ENCODE results near the gene PAM16.

The PAM16 gene

DNA sequence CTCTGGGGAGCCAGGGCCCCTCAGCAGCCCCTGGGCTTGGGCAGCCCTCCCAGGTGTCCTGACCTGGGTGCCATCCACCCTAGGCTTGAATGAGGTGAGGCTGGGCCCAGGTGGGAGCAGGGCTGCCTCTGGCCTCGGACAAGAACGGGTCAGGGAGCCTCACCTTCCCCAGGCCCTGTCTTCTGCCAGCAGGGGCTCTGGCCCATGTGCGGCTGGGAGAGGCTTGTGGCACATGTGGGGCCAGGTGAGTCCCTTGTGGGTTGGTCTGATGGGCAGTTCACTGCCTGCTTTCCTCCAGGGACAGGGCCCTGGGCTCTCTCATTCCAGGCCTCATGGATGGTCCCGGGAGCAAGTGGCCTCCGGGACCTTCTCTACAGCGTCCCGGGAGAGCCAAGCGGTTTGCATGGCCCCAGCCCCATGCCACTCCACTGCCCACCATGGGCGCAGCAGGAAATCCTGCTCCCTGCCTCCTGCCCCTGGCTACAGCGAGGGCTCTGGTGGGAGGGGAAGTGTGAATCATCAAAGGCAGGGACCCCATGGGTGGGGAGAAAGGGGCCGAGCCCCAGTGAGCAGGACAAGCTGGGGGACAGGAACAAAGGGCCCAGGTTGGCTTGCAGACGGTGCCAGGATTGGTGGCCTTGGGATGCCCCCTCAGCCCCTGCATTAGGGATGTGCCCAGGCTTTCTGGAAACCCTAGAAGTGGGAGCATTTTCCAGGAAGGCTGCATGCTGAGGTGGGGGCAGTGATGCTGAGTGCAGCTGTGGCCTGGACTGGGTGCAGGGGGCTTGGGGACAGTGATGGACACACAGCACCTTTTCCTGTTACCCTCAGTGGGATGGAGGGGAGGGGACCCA lies 32.7 kb upstream of the PAM16 start:
- DNase-seq = no peak

DNA sequence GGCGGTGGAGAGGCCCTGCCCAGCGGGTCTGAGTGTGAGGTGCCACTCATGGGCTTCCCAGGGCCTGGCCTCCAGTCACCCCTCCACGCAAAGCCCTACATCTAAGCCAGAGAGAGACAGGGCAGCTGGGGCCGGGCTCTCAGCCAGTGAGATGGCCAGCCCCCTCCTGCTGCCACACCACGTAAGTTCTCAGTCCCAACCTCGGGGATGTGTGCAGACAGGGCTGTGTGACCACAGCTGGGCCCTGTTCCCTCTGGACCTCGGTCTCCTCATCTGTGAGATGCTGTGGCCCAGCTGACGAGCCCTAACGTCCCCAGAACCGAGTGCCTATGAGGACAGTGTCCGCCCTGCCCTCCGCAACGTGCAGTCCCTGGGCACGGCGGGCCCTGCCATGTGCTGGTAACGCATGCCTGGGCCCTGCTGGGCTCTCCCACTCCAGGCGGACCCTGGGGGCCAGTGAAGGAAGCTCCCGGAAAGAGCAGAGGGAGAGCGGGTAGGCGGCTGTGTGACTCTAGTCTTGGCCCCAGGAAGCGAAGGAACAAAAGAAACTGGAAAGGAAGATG lies 31.8 kb upstream of the PAM16 start:
- no peak for DNase-seq

DNA sequence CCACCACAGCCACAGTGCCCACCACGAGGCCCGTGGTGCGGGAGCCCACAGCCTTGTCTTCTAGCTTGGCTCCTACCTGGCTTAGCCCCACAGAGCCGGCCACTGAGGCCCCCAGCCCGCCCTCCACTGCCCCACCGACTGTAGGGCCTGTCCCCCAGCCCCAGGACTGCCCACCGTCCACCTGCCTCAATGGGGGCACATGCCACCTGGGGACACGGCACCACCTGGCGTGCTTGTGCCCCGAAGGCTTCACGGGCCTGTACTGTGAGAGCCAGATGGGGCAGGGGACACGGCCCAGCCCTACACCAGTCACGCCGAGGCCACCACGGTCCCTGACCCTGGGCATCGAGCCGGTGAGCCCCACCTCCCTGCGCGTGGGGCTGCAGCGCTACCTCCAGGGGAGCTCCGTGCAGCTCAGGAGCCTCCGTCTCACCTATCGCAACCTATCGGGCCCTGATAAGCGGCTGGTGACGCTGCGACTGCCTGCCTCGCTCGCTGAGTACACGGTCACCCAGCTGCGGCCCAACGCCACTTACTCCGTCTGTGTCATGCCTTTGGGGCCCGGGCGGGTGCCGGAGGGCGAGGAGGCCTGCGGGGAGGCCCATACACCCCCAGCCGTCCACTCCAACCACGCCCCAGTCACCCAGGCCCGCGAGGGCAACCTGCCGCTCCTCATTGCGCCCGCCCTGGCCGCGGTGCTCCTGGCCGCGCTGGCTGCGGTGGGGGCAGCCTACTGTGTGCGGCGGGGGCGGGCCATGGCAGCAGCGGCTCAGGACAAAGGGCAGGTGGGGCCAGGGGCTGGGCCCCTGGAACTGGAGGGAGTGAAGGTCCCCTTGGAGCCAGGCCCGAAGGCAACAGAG lies 31.0 kb upstream of the PAM16 start:
- no peak for DNase-seq

DNA sequence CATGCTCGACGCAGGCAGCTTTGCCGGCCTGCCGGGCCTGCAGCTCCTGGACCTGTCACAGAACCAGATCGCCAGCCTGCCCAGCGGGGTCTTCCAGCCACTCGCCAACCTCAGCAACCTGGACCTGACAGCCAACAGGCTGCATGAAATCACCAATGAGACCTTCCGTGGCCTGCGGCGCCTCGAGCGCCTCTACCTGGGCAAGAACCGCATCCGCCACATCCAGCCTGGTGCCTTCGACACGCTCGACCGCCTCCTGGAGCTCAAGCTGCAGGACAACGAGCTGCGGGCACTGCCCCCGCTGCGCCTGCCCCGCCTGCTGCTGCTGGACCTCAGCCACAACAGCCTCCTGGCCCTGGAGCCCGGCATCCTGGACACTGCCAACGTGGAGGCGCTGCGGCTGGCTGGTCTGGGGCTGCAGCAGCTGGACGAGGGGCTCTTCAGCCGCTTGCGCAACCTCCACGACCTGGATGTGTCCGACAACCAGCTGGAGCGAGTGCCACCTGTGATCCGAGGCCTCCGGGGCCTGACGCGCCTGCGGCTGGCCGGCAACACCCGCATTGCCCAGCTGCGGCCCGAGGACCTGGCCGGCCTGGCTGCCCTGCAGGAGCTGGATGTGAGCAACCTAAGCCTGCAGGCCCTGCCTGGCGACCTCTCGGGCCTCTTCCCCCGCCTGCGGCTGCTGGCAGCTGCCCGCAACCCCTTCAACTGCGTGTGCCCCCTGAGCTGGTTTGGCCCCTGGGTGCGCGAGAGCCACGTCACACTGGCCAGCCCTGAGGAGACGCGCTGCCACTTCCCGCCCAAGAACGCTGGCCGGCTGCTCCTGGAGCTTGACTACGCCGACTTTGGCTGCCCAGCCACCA lies 30.2 kb upstream of the PAM16 start:
- DNase-seq = no peak

DNA sequence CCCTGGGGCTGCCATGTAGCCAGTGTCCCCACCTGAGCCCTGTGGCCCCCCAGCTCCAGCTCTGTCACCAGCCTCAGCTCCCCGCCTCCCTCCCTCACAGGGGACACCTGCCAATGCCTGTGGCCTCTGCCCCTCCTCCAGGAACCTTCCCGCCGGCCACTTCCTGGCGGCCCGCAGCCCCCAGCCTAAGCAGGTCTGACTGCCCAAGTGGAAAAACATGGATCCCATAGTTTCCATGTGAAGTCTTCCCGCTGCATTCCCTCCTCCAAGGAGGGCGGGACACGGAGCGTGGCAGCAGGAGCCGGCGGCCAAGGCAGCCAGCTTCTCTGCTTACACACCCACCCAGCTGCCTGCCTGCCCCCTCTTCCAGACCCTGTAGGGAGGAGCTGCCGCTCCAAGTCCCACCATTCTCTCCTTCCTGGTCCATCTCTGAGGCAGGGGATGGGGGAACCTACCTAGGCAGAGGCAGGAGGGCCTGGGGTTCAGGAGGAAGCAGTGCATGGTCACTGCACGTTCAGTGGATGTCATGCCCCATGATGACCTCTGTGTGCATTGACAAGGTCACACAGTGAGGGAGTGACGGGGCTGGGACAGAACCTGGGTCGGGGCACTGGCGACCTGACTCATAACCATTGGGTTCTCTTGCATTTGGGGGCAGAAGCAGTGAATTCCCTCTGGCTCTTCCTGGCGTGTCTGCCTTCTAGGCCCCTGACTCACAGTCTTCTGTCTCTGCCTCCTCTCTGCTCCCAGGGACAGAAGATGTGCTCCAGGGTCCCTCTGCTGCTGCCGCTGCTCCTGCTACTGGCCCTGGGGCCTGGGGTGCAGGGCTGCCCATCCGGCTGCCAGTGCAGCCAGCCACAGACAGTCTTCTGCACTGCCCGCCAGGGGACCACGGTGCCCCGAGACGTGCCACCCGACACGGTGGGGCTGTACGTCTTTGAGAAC lies 29.3 kb upstream of the PAM16 start:
- DNase-seq = no peak

DNA sequence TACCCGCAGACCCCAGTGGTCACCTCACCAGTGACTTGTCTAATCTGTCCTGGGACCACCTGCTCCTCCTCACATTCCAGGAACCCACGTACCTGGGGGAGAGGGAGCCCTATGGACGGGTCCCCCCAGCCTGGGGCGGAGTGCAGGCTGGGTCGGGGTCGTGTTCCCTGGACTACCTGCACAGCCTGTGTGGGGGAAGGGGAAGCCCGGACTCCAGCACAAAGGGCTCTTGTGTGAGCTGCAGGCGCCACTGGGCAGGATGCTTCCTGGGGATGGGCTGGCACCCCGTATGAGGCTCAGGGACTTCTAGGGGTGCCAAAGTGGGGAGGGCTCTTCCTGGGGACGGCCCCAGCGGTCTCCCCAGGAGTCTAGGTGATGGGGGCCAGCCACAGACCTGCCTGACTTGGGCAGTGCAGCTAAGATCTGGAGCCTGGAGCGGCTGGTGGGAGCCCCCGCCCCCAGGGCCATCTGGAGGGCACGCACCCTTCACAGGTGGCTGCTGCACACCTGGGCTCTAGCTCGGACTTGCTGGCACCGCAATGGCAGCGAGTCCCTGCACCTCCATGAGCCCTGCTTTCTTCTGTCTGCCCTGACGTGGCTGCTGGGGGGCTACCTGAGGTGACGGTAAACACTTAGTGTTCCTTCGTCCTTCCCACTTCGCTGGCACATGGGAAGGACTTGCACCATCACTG lies 28.0 kb upstream of the PAM16 start:
- no peak for DNase-seq

DNA sequence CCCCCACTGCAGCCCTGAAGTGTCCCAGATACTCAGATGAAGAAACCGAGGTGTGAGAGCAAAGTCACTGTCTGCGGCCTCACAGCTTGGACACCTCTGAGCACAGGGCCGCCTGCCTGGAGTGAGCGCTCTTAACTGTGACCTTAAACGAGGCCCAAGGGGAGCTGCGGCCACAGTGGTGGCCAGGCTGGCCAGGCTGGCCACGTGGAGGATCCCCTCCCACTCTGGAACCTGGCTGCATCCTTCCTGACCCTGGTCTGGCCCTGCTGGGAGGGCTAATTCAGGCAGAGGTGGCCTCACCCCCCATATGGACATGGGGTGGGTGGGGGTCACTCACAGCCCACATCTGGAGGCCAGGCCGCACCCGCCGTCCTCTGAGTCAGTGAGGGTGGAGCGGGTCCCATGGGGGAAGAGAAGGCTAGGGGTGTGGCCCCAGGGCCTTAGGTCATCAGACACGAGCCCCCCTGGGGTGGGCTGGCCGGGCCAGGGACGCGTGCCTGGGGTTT lies 27.1 kb upstream of the PAM16 start:
- no peak for DNase-seq

DNA sequence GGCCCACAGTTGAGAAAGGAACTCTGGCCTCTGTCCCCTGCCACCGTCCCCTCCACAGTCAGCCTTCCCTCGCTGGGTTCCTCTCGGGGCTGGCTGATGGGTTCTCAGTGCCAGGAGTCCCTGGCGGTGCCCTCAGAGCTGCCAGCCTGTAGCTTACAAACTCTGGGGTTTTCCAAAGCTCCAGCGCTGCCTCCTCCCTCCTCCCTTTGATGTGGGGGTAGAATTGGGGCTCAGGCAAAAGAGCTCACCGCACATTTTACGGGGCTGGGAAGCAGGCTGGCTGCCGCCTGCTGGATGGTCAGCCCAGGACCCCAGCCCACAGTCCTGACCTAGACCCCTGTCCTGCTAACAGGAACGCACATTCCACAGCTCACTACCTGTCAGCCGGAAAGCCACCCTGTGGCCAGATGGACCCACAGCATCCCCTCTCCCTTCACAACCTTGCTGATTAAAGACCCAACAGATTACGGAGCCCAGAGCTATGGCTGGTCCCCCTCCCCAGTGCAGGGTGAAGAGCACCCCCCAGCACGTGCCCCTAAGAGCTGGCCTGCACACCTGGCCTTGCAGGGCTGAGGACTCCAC lies 26.5 kb upstream of the PAM16 start:
- no peak for DNase-seq

DNA sequence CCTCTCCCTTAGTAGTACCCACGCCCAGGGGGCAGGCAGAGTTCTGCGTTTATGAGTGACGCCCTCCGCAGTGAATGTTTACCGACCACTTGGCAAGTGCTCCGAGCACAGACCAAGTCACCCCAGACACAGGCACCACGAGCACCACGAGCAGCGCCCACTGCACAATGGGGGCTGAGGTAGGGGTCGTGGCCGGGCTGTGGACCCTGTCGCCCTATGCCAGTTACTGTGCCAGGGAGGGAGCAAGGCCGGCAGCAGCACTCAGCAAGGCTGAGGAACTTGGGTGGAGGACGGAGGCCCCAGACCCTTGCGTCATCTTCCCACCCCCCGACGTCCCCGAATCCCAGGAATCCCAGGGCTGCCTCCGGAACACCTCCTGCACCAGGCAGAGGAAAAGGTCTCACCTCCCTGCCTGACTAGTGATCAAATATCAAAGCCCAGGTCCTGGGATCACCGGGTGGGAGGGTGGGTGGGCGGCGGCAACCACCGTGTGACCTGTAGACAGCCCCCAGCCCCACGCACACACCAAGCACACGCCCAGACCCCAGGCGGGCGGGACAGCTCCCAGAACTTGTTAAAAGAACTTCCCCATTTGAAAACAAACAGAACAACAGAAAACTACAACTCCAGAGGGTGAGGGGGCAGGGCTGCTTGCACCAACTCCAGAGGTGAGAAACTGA lies 25.9 kb upstream of the PAM16 start:
- no peak for DNase-seq

DNA sequence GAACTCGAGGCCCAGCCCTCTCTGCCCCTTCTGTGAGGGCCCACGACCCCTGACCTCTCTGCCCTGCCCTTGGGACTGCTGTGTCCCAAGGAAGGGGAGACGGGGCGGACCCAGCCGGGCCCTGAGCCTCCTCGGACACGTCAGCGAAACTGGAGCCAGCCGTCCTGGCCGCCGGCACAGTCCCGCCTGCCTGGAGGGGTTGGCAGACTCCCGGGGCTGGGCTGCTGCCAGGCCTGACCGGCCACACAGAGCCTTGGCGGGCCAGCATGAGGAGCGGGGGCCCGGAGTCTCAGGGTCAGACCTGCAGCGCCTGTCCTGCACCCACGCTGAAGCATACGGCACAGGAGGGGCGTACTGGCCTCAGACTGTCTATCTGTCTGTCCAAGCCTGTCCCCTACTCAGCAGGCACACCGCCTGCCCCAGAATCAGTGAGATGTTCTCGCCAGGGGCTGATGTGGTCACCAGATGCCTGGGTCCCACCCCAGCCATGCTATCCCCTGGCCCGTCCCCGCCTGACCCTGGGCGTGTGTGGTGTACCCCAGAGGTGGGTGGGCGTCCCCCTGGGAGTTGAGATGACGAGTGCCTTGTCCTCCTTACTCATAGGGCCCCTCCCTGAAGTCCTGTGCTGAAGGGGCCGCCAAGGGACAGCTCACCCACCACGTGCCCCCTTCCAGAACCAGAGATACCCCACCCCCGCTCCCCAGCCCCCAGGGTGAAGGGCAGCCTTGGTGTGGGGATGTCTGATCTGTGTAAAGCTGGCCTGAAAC lies 25.2 kb upstream of the PAM16 start:
- DNase-seq = peak; percentile 62

DNA sequence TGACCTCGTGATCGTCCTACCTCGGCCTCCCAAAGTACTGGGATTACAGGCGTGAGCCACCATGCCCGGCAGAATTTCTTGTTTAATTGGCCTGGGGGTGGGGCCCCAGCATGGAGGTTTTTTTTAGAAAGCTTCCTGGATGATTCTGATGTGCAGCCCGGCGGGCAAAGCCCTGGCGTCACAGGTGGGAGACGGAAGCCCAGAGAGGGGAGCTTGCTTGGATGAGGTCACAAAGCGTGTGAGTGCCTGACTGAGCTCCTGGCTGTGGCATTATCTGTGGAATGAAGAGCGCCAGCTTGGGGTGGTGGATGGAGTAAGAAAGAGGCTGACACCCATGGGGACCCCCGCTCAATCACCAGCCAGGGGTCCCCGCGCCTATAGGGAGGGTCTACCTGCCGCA lies 24.6 kb upstream of the PAM16 start:
- no peak for DNase-seq

DNA sequence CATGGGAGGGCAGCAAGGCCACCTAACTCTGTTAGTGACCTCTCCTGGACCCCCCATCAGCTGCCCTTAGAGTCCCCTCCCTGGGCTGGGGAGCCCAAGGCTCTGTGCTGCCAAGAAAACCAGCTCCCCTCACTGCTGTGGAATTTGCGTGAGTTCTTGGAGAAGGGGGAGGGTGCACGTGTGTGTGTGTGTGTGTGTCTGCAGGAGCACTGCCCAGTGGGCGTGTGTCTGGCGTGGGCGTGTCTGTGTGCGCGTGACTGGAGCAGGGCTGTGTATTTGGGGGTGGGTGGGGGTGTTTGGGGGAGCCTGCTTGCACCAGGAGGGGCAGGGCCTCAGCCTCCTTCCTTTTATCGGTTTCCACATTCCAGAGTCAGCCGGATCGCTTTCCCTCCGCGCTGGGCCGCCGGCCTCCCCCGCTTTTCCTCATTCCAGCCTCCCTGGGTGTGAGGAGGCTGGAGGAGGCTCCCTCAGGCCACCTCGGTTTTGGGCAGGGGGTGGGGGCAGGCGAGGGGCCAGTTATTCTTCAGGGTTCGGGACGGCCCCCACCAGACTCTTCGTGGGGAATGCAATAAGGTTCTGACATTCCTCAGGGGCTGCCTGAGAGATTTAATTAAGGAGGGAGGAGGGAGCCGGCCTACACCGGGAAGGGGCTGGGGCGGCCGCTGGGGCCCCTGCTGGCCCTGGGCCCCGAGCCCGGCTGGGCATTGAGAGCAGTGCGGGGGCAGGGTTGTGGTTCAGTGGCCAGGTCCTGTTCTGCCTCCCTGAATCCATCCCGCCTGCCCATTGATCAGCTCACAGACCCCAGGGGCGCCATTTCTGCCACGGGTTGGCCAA lies 23.0 kb upstream of the PAM16 start:
- DNase-seq = peak; percentile 98

DNA sequence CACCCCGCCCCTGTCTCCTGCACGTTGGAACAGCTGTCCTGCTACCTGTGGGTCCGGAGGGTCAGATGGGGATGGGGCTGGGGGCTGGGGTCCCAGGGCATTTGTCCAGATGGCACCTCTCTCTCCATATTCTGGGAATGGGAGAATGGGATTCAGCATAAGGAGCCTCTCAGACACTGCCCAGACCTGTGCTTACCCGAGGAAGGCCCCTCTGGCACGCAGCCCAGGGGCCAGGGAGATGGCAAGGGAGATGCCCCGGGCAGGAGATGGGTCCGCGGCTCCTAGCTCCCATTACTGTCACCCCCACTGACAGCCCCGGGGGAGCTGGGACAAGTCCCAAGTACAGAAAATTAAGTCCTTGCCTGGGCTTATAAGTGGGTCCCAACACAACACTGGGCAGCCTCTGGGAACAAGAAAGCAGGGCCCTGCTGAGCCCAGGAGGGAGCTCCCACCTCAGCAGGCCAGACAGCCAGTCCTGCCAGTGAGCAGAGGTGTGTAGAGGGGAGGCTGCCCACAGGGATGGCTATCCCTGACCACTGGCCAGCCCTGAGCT lies 22.3 kb upstream of the PAM16 start:
- DNase-seq = no peak

DNA sequence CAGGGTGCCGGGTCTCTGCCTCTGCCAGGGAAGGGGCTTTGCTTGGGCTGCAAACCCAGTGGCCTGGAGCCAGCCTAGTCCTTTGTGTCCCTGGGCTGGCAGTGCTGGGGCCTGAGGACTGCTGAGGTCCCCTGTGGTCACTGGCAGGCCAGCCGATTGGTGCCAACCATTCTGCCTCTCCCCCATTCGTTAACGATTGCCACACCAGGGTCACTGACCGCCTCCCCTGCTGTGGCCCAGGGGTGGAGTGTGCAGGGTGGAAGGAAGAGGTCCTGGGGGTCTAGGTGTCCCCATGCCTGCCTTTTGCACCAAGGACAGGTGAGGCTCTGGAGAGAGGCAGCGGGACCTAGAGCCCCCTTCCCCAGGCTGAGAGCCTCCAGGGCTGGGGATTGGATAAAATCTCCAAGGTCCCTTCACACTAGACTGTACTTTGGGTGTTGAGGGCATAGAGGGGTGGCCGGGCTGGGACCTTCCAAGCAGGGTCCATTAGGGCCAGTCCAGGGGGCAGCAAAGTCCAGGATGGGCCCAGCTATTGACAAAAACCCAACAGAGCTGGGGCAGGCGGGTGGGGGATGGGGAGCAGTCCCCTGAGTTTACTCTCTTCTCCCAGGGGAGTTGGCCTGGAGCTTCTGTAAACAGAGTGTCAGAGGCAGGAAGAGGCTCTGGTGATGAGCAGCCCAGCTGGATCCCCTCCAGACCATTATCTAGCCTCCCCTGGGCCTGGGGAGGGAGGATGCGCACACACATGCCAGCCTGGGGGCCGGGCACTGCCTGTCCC lies 21.6 kb upstream of the PAM16 start:
- peak; percentile 82 for DNase-seq

DNA sequence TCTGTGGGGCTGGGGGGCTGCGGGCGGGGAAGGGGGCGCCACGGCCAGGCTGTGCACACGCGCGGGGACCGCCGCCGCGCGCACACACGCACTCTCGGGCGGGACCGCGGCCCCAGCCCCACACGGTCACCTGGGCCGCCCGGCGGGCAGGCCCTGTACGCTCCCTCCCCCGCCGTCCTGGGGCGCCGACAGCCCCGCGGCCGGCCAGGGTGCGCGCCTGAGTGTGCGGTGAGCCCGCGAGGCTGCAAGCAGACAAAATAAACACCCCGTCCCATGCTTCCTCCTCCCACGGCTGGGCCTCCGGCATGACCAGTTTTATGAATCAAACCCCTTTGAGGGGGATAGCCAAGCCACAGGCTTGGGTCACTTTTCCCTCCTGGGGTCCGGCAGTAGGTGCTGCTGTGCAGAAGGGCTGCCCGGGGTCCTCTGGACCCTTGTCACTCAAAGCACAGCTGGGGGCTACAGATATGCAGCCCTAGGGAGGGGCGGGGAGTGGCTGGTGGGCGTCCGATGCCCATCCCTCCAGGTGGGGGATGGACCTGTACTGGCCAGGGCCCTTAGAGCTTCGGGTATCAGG lies 21.0 kb upstream of the PAM16 start:
- no peak for DNase-seq

DNA sequence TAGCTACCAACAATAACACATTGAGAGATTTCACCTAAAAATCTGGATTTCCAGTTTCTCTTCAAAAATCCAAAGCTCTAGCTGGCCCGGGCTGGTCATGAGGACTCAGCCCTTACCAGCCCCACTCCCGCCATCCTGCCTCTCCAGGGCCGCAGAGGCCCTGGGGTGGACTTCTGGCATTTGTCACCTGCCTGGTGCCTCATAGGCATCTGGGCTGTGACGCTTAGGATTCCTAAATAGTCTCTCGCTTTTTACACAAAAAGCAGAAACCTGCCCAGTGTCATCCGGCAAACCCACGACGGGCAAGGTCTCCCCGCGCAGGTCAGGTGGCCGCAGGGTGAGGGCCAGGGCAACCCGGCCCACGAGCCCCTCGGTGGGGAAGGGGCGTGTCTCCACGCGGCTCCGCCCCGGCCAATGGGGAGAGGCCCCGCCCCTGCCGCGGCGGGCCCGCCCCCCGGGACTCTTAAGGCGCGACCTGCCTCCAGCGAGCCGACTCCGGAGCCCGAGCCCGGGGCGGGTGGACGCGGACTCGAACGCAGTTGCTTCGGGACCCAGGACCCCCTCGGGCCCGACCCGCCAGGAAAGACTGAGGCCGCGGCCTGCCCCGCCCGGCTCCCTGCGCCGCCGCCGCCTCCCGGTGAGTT lies 20.4 kb upstream of the PAM16 start, which contains the start of gene VASN:
TSS of gene VASN (plus strand) at position 492 of the 644 bp plus-strand sequence. CDS start 9,030 bp downstream, outside the sequence.
- DNase-seq = peak; percentile 80

Measured in fibroblast of skin of abdomen (primary cell).